ENCODE data around the gene AKIRIN1.

DNA sequence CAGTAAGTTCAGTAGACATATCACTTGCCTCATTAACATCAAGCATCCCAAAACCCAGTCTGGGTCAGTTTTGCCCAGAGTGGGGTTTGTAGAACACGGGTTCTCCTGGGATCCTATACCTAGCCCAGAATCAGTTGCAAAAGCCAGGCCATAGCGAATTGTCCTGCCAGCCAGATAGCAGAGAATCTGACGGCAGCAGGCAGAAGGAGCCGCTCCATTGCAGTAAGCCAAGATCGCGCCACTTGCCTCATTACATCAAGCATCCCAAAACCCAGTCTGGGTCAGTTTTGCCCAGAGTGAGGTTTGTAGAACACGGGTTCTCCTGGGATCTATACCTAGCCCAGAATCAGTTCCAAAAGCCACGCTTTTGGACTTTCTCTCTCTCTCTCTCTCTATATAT is 54.2 kb downstream of the AKIRIN1 start:
- TF ChIP-seq, protein P1, sequence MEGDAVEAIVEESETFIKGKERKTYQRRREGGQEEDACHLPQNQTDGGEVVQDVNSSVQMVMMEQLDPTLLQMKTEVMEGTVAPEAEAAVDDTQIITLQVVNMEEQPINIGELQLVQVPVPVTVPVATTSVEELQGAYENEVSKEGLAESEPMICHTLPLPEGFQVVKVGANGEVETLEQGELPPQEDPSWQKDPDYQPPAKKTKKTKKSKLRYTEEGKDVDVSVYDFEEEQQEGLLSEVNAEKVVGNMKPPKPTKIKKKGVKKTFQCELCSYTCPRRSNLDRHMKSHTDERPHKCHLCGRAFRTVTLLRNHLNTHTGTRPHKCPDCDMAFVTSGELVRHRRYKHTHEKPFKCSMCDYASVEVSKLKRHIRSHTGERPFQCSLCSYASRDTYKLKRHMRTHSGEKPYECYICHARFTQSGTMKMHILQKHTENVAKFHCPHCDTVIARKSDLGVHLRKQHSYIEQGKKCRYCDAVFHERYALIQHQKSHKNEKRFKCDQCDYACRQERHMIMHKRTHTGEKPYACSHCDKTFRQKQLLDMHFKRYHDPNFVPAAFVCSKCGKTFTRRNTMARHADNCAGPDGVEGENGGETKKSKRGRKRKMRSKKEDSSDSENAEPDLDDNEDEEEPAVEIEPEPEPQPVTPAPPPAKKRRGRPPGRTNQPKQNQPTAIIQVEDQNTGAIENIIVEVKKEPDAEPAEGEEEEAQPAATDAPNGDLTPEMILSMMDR (IDR thresholded peaks at IDR 0.05 in 8 of 11, conservative IDR thresholded peaks at IDR 0.05 in 3 of 11) = no peak
- TF ChIP-seq POLR2A (IDR thresholded peaks at IDR 0.05) = no peak

Measured in spleen (tissue), 7 donors.